ENCODE results near the gene TUBA4A. TPM values are rescaled to one million over a fixed set of nuclear protein-coding genes. Genes with fewer than 3 reads are reported as not detected.

Gene TUBA4A
- total and polyA plus RNA-seq, 9 of the 15 experiments (the other 6 are each of a cell fraction or from before 2014, with no cell fraction given) = 25.1 to 174 (median 42.4) TPM

GRCh38 chr2:219294356-219295351 is 40.9 kb upstream of the TUBA4A start (continued):
- TF ChIP-seq BHLHE40 (IDR thresholded peaks at IDR 0.05; ENCODE audit: low read length) (peak; percentile 79), ZNF134 (CRISPR knock-in tag; conservative IDR thresholded peaks at IDR 0.05) (no peak), CBX3 (IDR thresholded peaks at IDR 0.05; ENCODE audit: borderline replicate concordance in 1 of 2, low read length in 2 of 2) (peak in 1 of 2 experiments; percentile 37; a peak in 1 of 3 replicates), ARID1B (IDR thresholded peaks at IDR 0.05) (no peak), COPS2 (conservative IDR thresholded peaks at IDR 0.05) (no peak), FOXK2 (conservative IDR thresholded peaks at IDR 0.05 in 1 of 2, IDR thresholded peaks at IDR 0.05 in 1 of 2; ENCODE audit: low read depth in 2 of 2) (no peak), ZNF239 (CRISPR knock-in tag; IDR thresholded peaks at IDR 0.05) (no peak), ZNF445 (CRISPR knock-in tag; IDR thresholded peaks at IDR 0.05; ENCODE audit: low read depth) (no peak), SIX5 (IDR thresholded peaks at IDR 0.05; ENCODE audit: borderline replicate concordance in 1 of 2, insufficient read depth in 1 of 2, low read depth in 1 of 2, low read length in 2 of 2) (no peak), BCL6 (CRISPR knock-in tag; IDR thresholded peaks at IDR 0.05) (no peak), ZEB2 (IDR thresholded peaks at IDR 0.05) (peak; percentile 61; the same call in 1 of the 2 replicates), ZNF140 (CRISPR knock-in tag; IDR thresholded peaks at IDR 0.05) (no peak), BRD9 (IDR thresholded peaks at IDR 0.05; ENCODE audit: low read depth, partially characterized antibody) (no peak), TFAM (CRISPR knock-in tag; conservative IDR thresholded peaks at IDR 0.05) (no peak), MXD1 (CRISPR knock-in tag; IDR thresholded peaks at IDR 0.05; ENCODE audit: borderline replicate concordance, poor library complexity, severe bottlenecking) (no peak), TCF15 (CRISPR knock-in tag; IDR thresholded peaks at IDR 0.05) (no peak), GATA2 (CRISPR knock-in tag; IDR thresholded peaks at IDR 0.05) (no peak), ARNT (IDR thresholded peaks at IDR 0.05) (peak in 1 of 2 experiments; percentile 22; a peak in 1 of 4 replicates), ERF (CRISPR knock-in tag; IDR thresholded peaks at IDR 0.05) (no peak), SAFB2 (IDR thresholded peaks at IDR 0.05; ENCODE audit: borderline replicate concordance, low read depth, low read length, severe bottlenecking) (no peak), MAFK (IDR thresholded peaks at IDR 0.05; ENCODE audit: low read length) (no peak), ZNF217 (CRISPR knock-in tag; IDR thresholded peaks at IDR 0.05) (no peak), ZNF655 (CRISPR knock-in tag; IDR thresholded peaks at IDR 0.05) (no peak), DMBX1 (CRISPR knock-in tag; IDR thresholded peaks at IDR 0.05; ENCODE audit: borderline replicate concordance) (no peak), C11orf30 (IDR thresholded peaks at IDR 0.05; ENCODE audit: low read depth) (0 out of 2 replicates have a peak, but pooled peaks have one; percentile 10), YBX1 (IDR thresholded peaks at IDR 0.05) (no peak), CBFA2T3 (IDR thresholded peaks at IDR 0.05) (peak; percentile 11)
